CD8-positive, alpha-beta memory T cell (primary cell): ENCODE data around the gene OR2H2. TPM values are rescaled to one million over a fixed set of nuclear protein-coding genes. Genes with fewer than 3 reads are reported as not detected.

Experiments used
- CTCF ChIA-PET: fragments of 350-600 bp; sonication (Branson Sonifier 250); formaldehyde crosslinking; loops from one replicate; lab custom pipeline; 2021; ENCODE audit warnings: antibody characterized with exemption; lab: Charles Lee
- POLR2A ChIA-PET: fragments of 350-600 bp; sonication (Branson Sonifier 250); formaldehyde crosslinking; loops from one replicate; lab custom pipeline; 2021; ENCODE audit warnings: antibody characterized with exemption; lab: Charles Lee
- DNase-seq, 5 donors: peaks; one replicate each; pipeline versions ENCODE4 v3.0.0 to v3.0.0-alpha.2; 2020 to 2022; ENCODE audit warnings: mixed read lengths in 1 of 5
- H3K27ac ChIP-seq: one replicate; pipeline ENCODE4 v1.7.0; 2013; ENCODE audit warnings: low read depth, mild to moderate bottlenecking, low read length, moderate library complexity
- H3K27me3 ChIP-seq: 2 replicates; pipeline ENCODE4 v1.7.0; 2013; ENCODE audit warnings: low read length, mild to moderate bottlenecking; ENCODE audit not compliant: insufficient read depth, poor library complexity, severe bottlenecking
- H3K36me3 ChIP-seq: 2 replicates; pipeline ENCODE4 v1.7.0; 2013; ENCODE audit warnings: mild to moderate bottlenecking, low read length, moderate library complexity; ENCODE audit not compliant: insufficient read depth
- H3K4me1 ChIP-seq: 2 replicates; pipeline ENCODE4 v1.7.0; 2013; ENCODE audit warnings: mild to moderate bottlenecking, low read length, moderate library complexity; ENCODE audit not compliant: insufficient read depth
- H3K4me3 ChIP-seq: 2 replicates; pipeline ENCODE4 v1.7.0; 2013; ENCODE audit warnings: mild to moderate bottlenecking, low read length
- H3K9me3 ChIP-seq: 2 replicates; pipeline ENCODE4 v1.7.0; 2013; ENCODE audit warnings: mild to moderate bottlenecking, low read length
- H3K27ac Mint-ChIP-seq, 8 donors: one replicate each; pipeline ENCODE4 v1.8.0; 2020 to 2021; ENCODE audit warnings: mixed read lengths in 8 of 8, mild to moderate bottlenecking in 6 of 8, inconsistent platforms in 3 of 8, moderate library complexity in 3 of 8
- H3K27me3 Mint-ChIP-seq, 2 donors: one replicate each; pipeline ENCODE4 v1.8.0; 2020 to 2021; ENCODE audit warnings: mixed read lengths in 2 of 2, mild to moderate bottlenecking in 1 of 2, moderate library complexity in 1 of 2
- H3K36me3 Mint-ChIP-seq, 3 donors: one replicate each; pipeline ENCODE4 v1.8.0; 2020 to 2021; ENCODE audit warnings: mixed read lengths in 3 of 3, inconsistent platforms in 1 of 3, mild to moderate bottlenecking in 1 of 3
- H3K4me1 Mint-ChIP-seq, 3 donors: one replicate each; pipeline ENCODE4 v1.8.0; 2020 to 2021; ENCODE audit warnings: mixed read lengths in 3 of 3, inconsistent platforms in 1 of 3, mild to moderate bottlenecking in 1 of 3
- H3K4me3 Mint-ChIP-seq, 7 donors: one replicate each; pipeline ENCODE4 v1.8.0; 2020 to 2021; ENCODE audit warnings: mixed read lengths in 7 of 7, mild to moderate bottlenecking in 6 of 7, moderate library complexity in 4 of 7, inconsistent platforms in 2 of 7
- H3K9me3 Mint-ChIP-seq, 5 donors: one replicate each; pipeline ENCODE4 v1.8.0; 2020 to 2022; ENCODE audit warnings: mixed read lengths in 5 of 5, mild to moderate bottlenecking in 3 of 5, moderate library complexity in 2 of 5, inconsistent platforms in 1 of 5
- polyA plus RNA-seq: library from polyadenylated mRNA; unstranded; fragments of 300-500 nt; fragmentation: Illumina TruSeq; gene quantifications from one replicate; pipeline ENCODE4 v1.2.3, GENCODE V29; 2021
- total RNA-seq, 2 experiments: library from RNA; stranded (reverse); gene quantifications; one replicate each; pipeline ENCODE4 v1.2.3, GENCODE V29; 2021

The OR2H2 gene
- not detected for total RNA-seq
- not detected for polyA plus RNA-seq

DNA sequence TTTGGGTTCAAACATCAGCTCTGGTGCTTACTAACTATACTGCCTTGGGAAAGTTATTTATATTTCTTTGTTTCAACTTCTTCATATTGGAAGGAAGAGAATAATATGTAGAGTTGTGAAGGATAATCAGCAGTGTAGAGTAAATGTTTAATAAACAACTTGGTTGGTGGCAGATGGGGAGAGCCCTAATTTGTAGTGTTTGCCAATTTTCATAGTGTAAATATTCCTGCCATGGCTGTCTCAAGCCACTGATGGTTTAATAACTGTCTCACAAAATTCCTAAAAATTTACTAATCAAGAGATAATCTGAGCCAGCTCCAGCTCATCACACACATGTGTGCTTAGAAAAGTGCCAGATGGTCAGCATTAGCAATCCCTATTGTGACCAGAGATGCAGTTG is at the start of gene OR2H2:
Gene OR2H2, plus strand, starts transcription at position 301 of the 400 bp plus-strand sequence. CDS start 2,824 bp downstream, outside the sequence.
- DNase-seq = no peak
- H3K4me1 Mint-ChIP-seq = no peaks in the 10 kb centered on the region
- no peak within 1 kb of the TSS for H3K27ac ChIP-seq
- H3K9me3 Mint-ChIP-seq = no peaks in the 10 kb centered on the region
- no peak within 1 kb of the TSS for H3K4me3 Mint-ChIP-seq
- no peaks in the 10 kb centered on the region for H3K36me3 ChIP-seq
- no peaks in the 10 kb centered on the region for H3K27me3 ChIP-seq
- no peak within 1 kb of the TSS for H3K27ac Mint-ChIP-seq
- peaks cover 27 to 70% of the 10 kb centered on the region in 2 donors for H3K27me3 Mint-ChIP-seq
- ChIA-PET POLR2A (no interaction called here), CTCF (no interaction called here)
- no peaks in the 10 kb centered on the region for H3K36me3 Mint-ChIP-seq
- H3K9me3 ChIP-seq = no peaks in the 10 kb centered on the region
- H3K4me1 ChIP-seq = no peaks in the 10 kb centered on the region
- no peak within 1 kb of the TSS for H3K4me3 ChIP-seq

DNA sequence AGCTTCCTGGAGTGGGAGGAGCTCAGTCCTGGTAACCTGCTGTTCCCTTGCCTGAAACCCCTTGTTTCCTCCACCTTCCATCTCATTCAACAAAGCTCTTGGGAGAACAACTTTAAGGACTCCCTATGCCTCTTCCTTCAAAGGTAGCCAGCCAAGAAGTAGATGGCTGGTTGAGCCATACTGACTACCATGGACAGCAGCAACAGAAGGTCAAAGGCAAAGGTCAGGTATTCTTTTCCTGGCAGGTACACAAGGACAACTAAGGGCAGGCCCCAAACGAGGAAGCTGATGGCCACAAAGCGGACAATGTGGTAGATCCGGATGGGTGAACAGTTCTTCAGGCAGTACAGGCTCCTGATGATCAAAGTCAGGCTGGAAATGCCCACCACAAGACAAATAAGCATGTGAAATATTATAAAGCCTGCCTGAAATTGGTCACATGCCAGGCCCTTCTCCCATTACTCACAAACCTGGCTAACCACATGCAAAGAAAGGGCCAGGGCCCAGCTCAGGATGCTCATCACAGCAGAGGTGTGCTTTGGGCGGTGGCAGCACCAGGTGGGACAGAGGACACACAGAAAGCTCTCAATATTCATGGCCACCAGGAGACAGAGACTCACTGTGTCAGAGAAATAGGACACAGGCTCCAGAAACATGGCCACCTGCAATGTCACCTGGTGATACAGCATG is 47.1 kb upstream of the OR2H2 start:
- DNase-seq = no peak
- Histone ChIP-seq H3K27me3 (no peaks in the 10 kb centered on the region), H3K9me3 (no peaks in the 10 kb centered on the region), H3K4me3 (no peak overlapping the region), H3K27ac (no peak overlapping the region), H3K4me1 (no peaks in the 10 kb centered on the region), H3K36me3 (no peaks in the 10 kb centered on the region)
- H3K36me3 Mint-ChIP-seq = no peaks in the 10 kb centered on the region
- POLR2A ChIA-PET = no interaction called here
- no peaks in the 10 kb centered on the region for H3K4me1 Mint-ChIP-seq
- peaks cover 0 to 2% (median 0%) of the 10 kb centered on the region in 5 donors for H3K9me3 Mint-ChIP-seq
- peak overlapping the region in 1 of 8 donors; percentile 59 for H3K27ac Mint-ChIP-seq
- CTCF ChIA-PET = no interaction called here
- H3K27me3 Mint-ChIP-seq = peaks cover 8 to 25% of the 10 kb centered on the region in 2 donors
- H3K4me3 Mint-ChIP-seq = no peak overlapping the region

DNA sequence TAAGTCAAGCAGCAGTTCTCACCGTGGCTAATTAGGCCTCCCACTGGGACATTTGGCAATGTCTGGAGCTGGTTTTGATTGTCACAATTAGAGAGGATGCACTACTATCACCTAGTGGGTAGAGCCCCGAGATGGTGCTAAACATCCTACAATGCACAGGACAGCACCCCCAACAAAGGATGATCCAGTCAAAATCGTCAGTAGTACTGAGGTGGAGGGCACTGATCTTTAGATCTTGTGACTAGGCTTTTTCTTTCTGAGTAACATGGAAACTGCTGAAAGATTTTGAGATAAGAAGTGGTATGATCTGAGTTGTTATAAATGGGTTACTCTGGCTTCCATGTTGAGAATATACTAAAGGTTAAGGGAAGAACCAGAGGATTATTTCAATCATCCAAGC is 37.3 kb upstream of the OR2H2 start:
- Histone ChIP-seq H3K27me3 (peaks cover 5% of the 10 kb centered on the region), H3K4me3 (no peak overlapping the region), H3K36me3 (no peaks in the 10 kb centered on the region), H3K4me1 (no peaks in the 10 kb centered on the region), H3K9me3 (no peaks in the 10 kb centered on the region), H3K27ac (no peak overlapping the region)
- CTCF ChIA-PET = no interaction called here
- no peak for DNase-seq
- peaks cover 0 to 2% (median 0%) of the 10 kb centered on the region in 5 donors for H3K9me3 Mint-ChIP-seq
- POLR2A ChIA-PET = no interaction called here
- H3K4me3 Mint-ChIP-seq = no peak overlapping the region
- H3K27me3 Mint-ChIP-seq = peaks cover 19 to 51% of the 10 kb centered on the region in 2 donors
- no peak overlapping the region for H3K27ac Mint-ChIP-seq
- H3K36me3 Mint-ChIP-seq = no peaks in the 10 kb centered on the region
- peaks cover under 1 to 2% (median under 1%) of the 10 kb centered on the region in 3 donors for H3K4me1 Mint-ChIP-seq

DNA sequence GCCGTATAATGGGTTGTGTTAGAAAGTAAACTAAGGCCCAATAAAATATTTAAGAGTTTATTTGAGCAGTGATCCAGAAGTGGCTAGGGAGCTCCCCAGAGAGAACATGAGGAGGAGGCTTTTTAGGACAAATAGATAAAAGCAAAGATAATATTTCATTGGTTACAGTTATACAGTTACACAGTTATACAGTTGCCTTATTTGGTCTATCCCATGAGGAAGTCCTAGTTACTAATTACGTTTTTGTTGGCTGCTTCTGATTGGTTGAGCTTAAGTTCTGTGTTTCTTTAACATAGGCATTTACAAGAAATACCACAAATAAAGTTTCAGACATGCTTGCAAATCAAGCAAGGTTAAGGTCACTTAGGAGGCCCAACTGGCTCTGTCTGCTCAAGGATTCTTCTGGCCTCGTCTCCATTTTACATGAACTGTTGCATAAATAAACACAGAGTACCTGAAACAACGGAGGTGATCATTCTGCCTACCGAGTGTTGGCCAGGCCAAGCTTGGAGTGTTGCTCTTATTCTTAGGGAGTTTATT is 32.3 kb upstream of the OR2H2 start:
- POLR2A ChIA-PET = no interaction called here
- Histone ChIP-seq H3K4me1 (peaks cover 11% of the 10 kb centered on the region), H3K4me3 (peak overlapping the region; percentile 33), H3K27me3 (peaks cover 19% of the 10 kb centered on the region), H3K27ac (no peak overlapping the region), H3K36me3 (no peaks in the 10 kb centered on the region), H3K9me3 (no peaks in the 10 kb centered on the region)
- Mint-ChIP-seq H3K9me3 (peaks cover 0 to 1% (median 0%) of the 10 kb centered on the region in 5 donors), H3K4me3 (peak overlapping the region; percentile 79 to 93 (median 82)), H3K27me3 (peaks cover 48 to 66% of the 10 kb centered on the region in 2 donors), H3K36me3 (no peaks in the 10 kb centered on the region), H3K27ac (no peak overlapping the region), H3K4me1 (peaks cover 14 to 18% (median 15%) of the 10 kb centered on the region in 3 donors)
- peak in 2 of 5 donors; percentile 44 to 56 for DNase-seq
- CTCF ChIA-PET = no interaction called here

DNA sequence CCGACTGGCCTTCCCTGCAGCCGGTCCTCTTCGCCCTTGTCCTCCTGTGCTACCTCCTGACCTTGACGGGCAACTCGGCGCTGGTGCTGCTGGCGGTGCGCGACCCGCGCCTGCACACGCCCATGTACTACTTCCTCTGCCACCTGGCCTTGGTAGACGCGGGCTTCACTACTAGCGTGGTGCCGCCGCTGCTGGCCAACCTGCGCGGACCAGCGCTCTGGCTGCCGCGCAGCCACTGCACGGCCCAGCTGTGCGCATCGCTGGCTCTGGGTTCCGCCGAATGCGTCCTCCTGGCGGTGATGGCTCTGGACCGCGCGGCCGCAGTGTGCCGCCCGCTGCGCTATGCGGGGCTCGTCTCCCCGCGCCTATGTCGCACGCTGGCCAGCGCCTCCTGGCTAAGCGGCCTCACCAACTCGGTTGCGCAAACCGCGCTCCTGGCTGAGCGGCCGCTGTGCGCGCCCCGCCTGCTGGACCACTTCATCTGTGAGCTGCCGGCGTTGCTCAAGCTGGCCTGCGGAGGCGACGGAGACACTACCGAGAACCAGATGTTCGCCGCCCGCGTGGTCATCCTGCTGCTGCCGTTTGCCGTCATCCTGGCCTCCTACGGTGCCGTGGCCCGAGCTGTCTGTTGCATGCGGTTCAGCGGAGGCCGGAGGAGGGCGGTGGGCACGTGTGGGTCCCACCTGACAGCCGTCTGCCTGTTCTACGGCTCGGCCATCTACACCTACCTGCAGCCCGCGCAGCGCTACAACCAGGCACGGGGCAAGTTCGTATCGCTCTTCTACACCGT is 31.5 kb upstream of the OR2H2 start:
- Histone ChIP-seq H3K4me1 (peaks cover 11% of the 10 kb centered on the region), H3K27ac (no peak overlapping the region), H3K36me3 (no peaks in the 10 kb centered on the region), H3K9me3 (no peaks in the 10 kb centered on the region), H3K4me3 (peak overlapping the region; percentile 33), H3K27me3 (peaks cover 19% of the 10 kb centered on the region)
- H3K27ac Mint-ChIP-seq = no peak overlapping the region
- H3K4me1 Mint-ChIP-seq = peaks cover 14 to 18% (median 15%) of the 10 kb centered on the region in 3 donors
- H3K4me3 Mint-ChIP-seq = peak overlapping the region; percentile 79 to 93 (median 82)
- peaks cover 0 to 1% (median 0%) of the 10 kb centered on the region in 5 donors for H3K9me3 Mint-ChIP-seq
- ChIA-PET CTCF (no interaction called here), POLR2A (no interaction called here)
- DNase-seq = peak in 1 of 5 donors; percentile 11
- no peaks in the 10 kb centered on the region for H3K36me3 Mint-ChIP-seq
- H3K27me3 Mint-ChIP-seq = peaks cover 55 to 69% of the 10 kb centered on the region in 2 donors

DNA sequence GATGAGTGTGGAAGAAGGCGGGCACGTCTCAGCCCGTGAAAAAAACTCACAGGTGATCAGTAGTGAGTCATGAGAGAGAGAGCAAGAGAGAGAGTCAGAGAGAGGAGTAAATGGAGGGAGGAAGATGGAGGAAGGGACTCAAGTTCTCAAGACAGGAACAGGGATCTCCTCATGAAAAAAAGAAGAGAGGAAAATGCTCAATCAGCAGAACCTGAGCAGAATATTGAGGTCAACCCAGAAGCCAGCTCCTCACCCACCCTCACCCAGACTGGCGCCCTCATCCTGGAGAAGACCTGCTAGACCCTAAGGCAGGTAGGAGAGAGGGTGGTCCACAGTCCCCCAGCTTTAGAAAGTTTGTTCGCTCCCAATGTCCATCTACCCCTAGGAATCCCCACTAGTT is 30.2 kb upstream of the OR2H2 start:
- H3K36me3 Mint-ChIP-seq = no peaks in the 10 kb centered on the region
- no peaks in the 10 kb centered on the region for H3K9me3 ChIP-seq
- no peak for DNase-seq
- H3K27ac ChIP-seq = no peak overlapping the region
- peaks cover 11% of the 10 kb centered on the region for H3K4me1 ChIP-seq
- H3K4me3 ChIP-seq = no peak overlapping the region
- H3K36me3 ChIP-seq = no peaks in the 10 kb centered on the region
- H3K27ac Mint-ChIP-seq = no peak overlapping the region
- peaks cover 19% of the 10 kb centered on the region for H3K27me3 ChIP-seq
- POLR2A ChIA-PET = no interaction called here
- peaks cover 57 to 77% of the 10 kb centered on the region in 2 donors for H3K27me3 Mint-ChIP-seq
- H3K4me3 Mint-ChIP-seq = no peak overlapping the region
- peaks cover 14 to 18% (median 15%) of the 10 kb centered on the region in 3 donors for H3K4me1 Mint-ChIP-seq
- H3K9me3 Mint-ChIP-seq = peaks cover 0 to 1% (median 0%) of the 10 kb centered on the region in 5 donors
- CTCF ChIA-PET = no interaction called here

DNA sequence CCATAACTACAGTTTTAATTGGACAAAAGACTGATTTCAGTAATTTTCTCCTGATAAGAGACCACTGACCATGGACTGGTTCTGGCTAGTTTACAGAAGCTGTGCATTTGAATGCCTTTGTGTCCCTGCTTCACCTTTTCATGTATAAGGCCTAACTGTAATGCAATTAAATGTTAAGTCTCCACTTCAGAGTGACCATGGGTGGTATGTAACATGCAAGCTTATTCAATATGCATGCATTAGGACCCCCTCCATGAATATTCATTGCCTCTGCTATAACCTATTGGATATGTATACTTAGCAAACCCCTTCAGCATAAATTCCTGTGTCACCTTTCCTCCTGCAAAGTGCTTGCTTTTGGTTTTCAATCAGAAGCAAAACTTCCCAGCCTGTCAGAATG is 27.6 kb upstream of the OR2H2 start:
- H3K9me3 Mint-ChIP-seq = peaks cover 0 to 1% (median 0%) of the 10 kb centered on the region in 5 donors
- Histone ChIP-seq H3K9me3 (no peaks in the 10 kb centered on the region), H3K4me3 (no peak overlapping the region), H3K4me1 (peaks cover 11% of the 10 kb centered on the region), H3K36me3 (no peaks in the 10 kb centered on the region), H3K27ac (no peak overlapping the region), H3K27me3 (peaks cover 16% of the 10 kb centered on the region)
- no peak overlapping the region for H3K4me3 Mint-ChIP-seq
- no peak for DNase-seq
- no peaks in the 10 kb centered on the region for H3K36me3 Mint-ChIP-seq
- POLR2A ChIA-PET = no interaction called here
- CTCF ChIA-PET = no interaction called here
- peaks cover 54 to 88% of the 10 kb centered on the region in 2 donors for H3K27me3 Mint-ChIP-seq
- H3K4me1 Mint-ChIP-seq = peaks cover 14 to 18% (median 15%) of the 10 kb centered on the region in 3 donors
- H3K27ac Mint-ChIP-seq = no peak overlapping the region
